Activated T-helper 9 cell treated with anti-CD3 and anti-CD28 coated beads, Interleukin-2, amount 50 U/mL, for 16 hours (primary cell): Measurements from ENCODE around the gene GP2.

ENCODE experiments used
- DNase-seq: peaks from one replicate; pipeline ENCODE4 v3.0.0-alpha.2; 2020; ENCODE audit warnings: low read depth

GP2 gene

GRCh38 chr16:20327444-20328041 lies at the start of gene GP2:
Gene GP2 (minus strand): TSS chr16:20327513. CDS start chr16:20326431, 1,082 bp downstream.
- no peak for DNase-seq

- DNase-seq = no peak
These were observed 45.4 kb upstream of the GP2 start for GRCh38 chr16:20372701-20373100.

GRCh38 chr16:20369452-20370054 lies 42.2 kb upstream of the GP2 start:
- no peak for DNase-seq

- no peak for DNase-seq
These were observed 36.7 kb upstream of the GP2 start for GRCh38 chr16:20364051-20364450.

- no peak for DNase-seq
These were observed 35.9 kb upstream of the GP2 start for GRCh38 chr16:20363191-20363590.

GRCh38 chr16:20359997-20360396 lies 32.7 kb upstream of the GP2 start:
- DNase-seq = no peak

- no peak for DNase-seq
These were observed 27.9 kb upstream of the GP2 start for GRCh38 chr16:20355114-20355782.

- DNase-seq = no peak
These were observed 26.1 kb upstream of the GP2 start for GRCh38 chr16:20353379-20353778.

- DNase-seq = no peak
These were observed 25.3 kb upstream of the GP2 start, which contains the start of gene UMOD for GRCh38 chr16:20352615-20353014. Gene UMOD (minus strand): TSS chr16:20352715. CDS start chr16:20350737, 1,978 bp downstream.

GRCh38 chr16:20349615-20350014 lies 22.3 kb upstream of the GP2 start:
- no peak for DNase-seq

GRCh38 chr16:20348365-20349185 lies 21.3 kb upstream of the GP2 start:
- no peak for DNase-seq

GRCh38 chr16:20347666-20348364 lies 20.5 kb upstream of the GP2 start:
- DNase-seq = no peak

GRCh38 chr16:20344611-20345010 lies 17.3 kb upstream of the GP2 start:
- no peak for DNase-seq

- no peak for DNase-seq
These were observed 12.4 kb upstream of the GP2 start for GRCh38 chr16:20339744-20340143.

- DNase-seq = no peak
These were observed 9.6 kb upstream of the GP2 start for GRCh38 chr16:20336955-20337354.

- no peak for DNase-seq
These were observed 7.1 kb upstream of the GP2 start for GRCh38 chr16:20334396-20334795.

GRCh38 chr16:20333120-20333519 lies 5.8 kb upstream of the GP2 start:
- no peak for DNase-seq

GRCh38 chr16:20332411-20332810 lies 5.1 kb upstream of the GP2 start:
- DNase-seq = no peak

- no peak for DNase-seq
These were observed 4.3 kb upstream of the GP2 start for GRCh38 chr16:20331635-20332034.

GRCh38 chr16:20329392-20330138 lies 2.3 kb upstream of the GP2 start:
- no peak for DNase-seq

- DNase-seq = no peak
These were observed 992 bp downstream of the GP2 start for GRCh38 chr16:20326321-20326720.
